Amniotic stem cell (primary cell): ENCODE measurements around the gene DGAT2.

Source experiments
- DNase-seq: peaks from one replicate; lab custom pipeline; 2025; lab: John Stamatoyannopoulos, UW

The DGAT2 gene

GRCh38 chr11:75780888-75781287 lies 12.3 kb downstream of the DGAT2 start:
- no peak for DNase-seq

GRCh38 chr11:75781296-75781695 lies 12.7 kb downstream of the DGAT2 start:
- no peak for DNase-seq

GRCh38 chr11:75781831-75782230 lies 13.3 kb downstream of the DGAT2 start:
- DNase-seq = no peak

- no peak for DNase-seq
Observed at GRCh38 chr11:75782540-75783263, 14.1 kb downstream of the DGAT2 start.

GRCh38 chr11:75783416-75784084 lies 15.0 kb downstream of the DGAT2 start:
- DNase-seq = no peak

GRCh38 chr11:75784085-75784478 lies 15.5 kb downstream of the DGAT2 start:
- DNase-seq = no peak

GRCh38 chr11:75784506-75784905 lies 15.9 kb downstream of the DGAT2 start:
- DNase-seq = no peak

GRCh38 chr11:75785187-75785586 lies 16.6 kb downstream of the DGAT2 start:
- DNase-seq = no peak

- DNase-seq = no peak
Observed at GRCh38 chr11:75786101-75786736, 17.6 kb downstream of the DGAT2 start.

GRCh38 chr11:75789521-75789920 lies 20.9 kb downstream of the DGAT2 start:
- DNase-seq = no peak

- no peak for DNase-seq
Observed at GRCh38 chr11:75790986-75791385, 22.4 kb downstream of the DGAT2 start.

- DNase-seq = no peak
Observed at GRCh38 chr11:75792127-75792731, 23.7 kb downstream of the DGAT2 start.

GRCh38 chr11:75792997-75793800 lies 24.6 kb downstream of the DGAT2 start:
- no peak for DNase-seq

GRCh38 chr11:75793966-75794365 lies 25.4 kb downstream of the DGAT2 start:
- no peak for DNase-seq

- DNase-seq = no peak
Observed at GRCh38 chr11:75795276-75796090, 26.9 kb downstream of the DGAT2 start.

GRCh38 chr11:75796091-75796435 lies 27.5 kb downstream of the DGAT2 start:
- no peak for DNase-seq

- no peak for DNase-seq
Observed at GRCh38 chr11:75797116-75797515, 28.5 kb downstream of the DGAT2 start.

- DNase-seq = no peak
Observed at GRCh38 chr11:75797792-75798191, 29.2 kb downstream of the DGAT2 start.

GRCh38 chr11:75800136-75800675 lies 31.6 kb downstream of the DGAT2 start:
- DNase-seq = no peak

GRCh38 chr11:75800728-75801361 lies 32.3 kb downstream of the DGAT2 start:
- DNase-seq = no peak
